Measurements from ENCODE around the gene PCDH9. TPM values are rescaled to one million over a fixed set of nuclear protein-coding genes. Genes with fewer than 3 reads are reported as not detected.

Gene PCDH9
- polyA plus RNA-seq, 1 experiment: 3.3 TPM

GRCh38 chr13:67014399-67014798 lies 215.7 kb downstream of the PCDH9 start:
- H3K27ac ChIP-seq (ENCODE audit: low read depth, low read length): no peak overlapping the region
- H3K9me3 ChIP-seq (ENCODE audit: control insufficient read depth, insufficient read depth, low read length): no peaks in the 10 kb centered on the region
- no peak for DNase-seq (ENCODE audit: low read depth, low spot score)
- no peak for TF ChIP-seq CTCF (IDR thresholded peaks at IDR 0.05; ENCODE audit: low read depth, low read length)
- no peaks in the 10 kb centered on the region for H3K27me3 ChIP-seq (ENCODE audit: control insufficient read depth, insufficient read depth, low read length)
- CTCF ChIA-PET: no interaction called here
- POLR2A ChIA-PET: no interaction called here
- H3K4me3 ChIP-seq (ENCODE audit: low read depth, low read length): no peak overlapping the region

GRCh38 chr13:67013709-67014108 lies 216.4 kb downstream of the PCDH9 start:
- no peak overlapping the region for H3K4me3 ChIP-seq (ENCODE audit: low read depth, low read length)
- ChIA-PET POLR2A (no interaction called here), CTCF (no interaction called here)
- H3K27me3 ChIP-seq (ENCODE audit: control insufficient read depth, insufficient read depth, low read length): no peaks in the 10 kb centered on the region
- H3K9me3 ChIP-seq (ENCODE audit: control insufficient read depth, insufficient read depth, low read length): no peaks in the 10 kb centered on the region
- no peak for TF ChIP-seq CTCF (IDR thresholded peaks at IDR 0.05; ENCODE audit: low read depth, low read length)
- DNase-seq (ENCODE audit: low read depth, low spot score): no peak
- no peak overlapping the region for H3K27ac ChIP-seq (ENCODE audit: low read depth, low read length)

GRCh38 chr13:67008075-67008668 lies 222.0 kb downstream of the PCDH9 start:
- no peak for DNase-seq (ENCODE audit: low read depth, low spot score)
- ChIA-PET CTCF (no interaction called here), POLR2A (no interaction called here)
- no peak overlapping the region for H3K4me3 ChIP-seq (ENCODE audit: low read depth, low read length)
- TF ChIP-seq CTCF (IDR thresholded peaks at IDR 0.05; ENCODE audit: low read depth, low read length): no peak
- no peaks in the 10 kb centered on the region for H3K9me3 ChIP-seq (ENCODE audit: control insufficient read depth, insufficient read depth, low read length)
- H3K27me3 ChIP-seq (ENCODE audit: control insufficient read depth, insufficient read depth, low read length): no peaks in the 10 kb centered on the region
- no peak overlapping the region for H3K27ac ChIP-seq (ENCODE audit: low read depth, low read length)

- no peak for DNase-seq (ENCODE audit: low read depth, low spot score)
- ChIA-PET POLR2A (no interaction called here), CTCF (no interaction called here)
- H3K9me3 ChIP-seq (ENCODE audit: control insufficient read depth, insufficient read depth, low read length): no peaks in the 10 kb centered on the region
- no peak overlapping the region for H3K4me3 ChIP-seq (ENCODE audit: low read depth, low read length)
- no peak overlapping the region for H3K27ac ChIP-seq (ENCODE audit: low read depth, low read length)
- H3K27me3 ChIP-seq (ENCODE audit: control insufficient read depth, insufficient read depth, low read length): no peaks in the 10 kb centered on the region
- no peak for TF ChIP-seq CTCF (IDR thresholded peaks at IDR 0.05; ENCODE audit: low read depth, low read length)
Measured at GRCh38 chr13:67004511-67004910, 225.6 kb downstream of the PCDH9 start.

- Histone ChIP-seq H3K27ac (ENCODE audit: low read depth, low read length) (no peak overlapping the region), H3K27me3 (ENCODE audit: control insufficient read depth, insufficient read depth, low read length) (no peaks in the 10 kb centered on the region), H3K9me3 (ENCODE audit: control insufficient read depth, insufficient read depth, low read length) (no peaks in the 10 kb centered on the region), H3K4me3 (ENCODE audit: low read depth, low read length) (no peak overlapping the region)
- TF ChIP-seq CTCF (IDR thresholded peaks at IDR 0.05; ENCODE audit: low read depth, low read length): no peak
- CTCF ChIA-PET: no interaction called here
- POLR2A ChIA-PET: no interaction called here
- DNase-seq (ENCODE audit: low read depth, low spot score): no peak
Measured at GRCh38 chr13:67003743-67004142, 226.4 kb downstream of the PCDH9 start.

Data from AG04450 (cell line).